Measurements from ENCODE around the gene PCDHGB5.
"Not testable (repeated sequence)": the region's sequence is repeated elsewhere in the genome, so short reads cannot be mapped to it uniquely, and the experiment has no call there.

PCDHGB5 gene

DNA sequence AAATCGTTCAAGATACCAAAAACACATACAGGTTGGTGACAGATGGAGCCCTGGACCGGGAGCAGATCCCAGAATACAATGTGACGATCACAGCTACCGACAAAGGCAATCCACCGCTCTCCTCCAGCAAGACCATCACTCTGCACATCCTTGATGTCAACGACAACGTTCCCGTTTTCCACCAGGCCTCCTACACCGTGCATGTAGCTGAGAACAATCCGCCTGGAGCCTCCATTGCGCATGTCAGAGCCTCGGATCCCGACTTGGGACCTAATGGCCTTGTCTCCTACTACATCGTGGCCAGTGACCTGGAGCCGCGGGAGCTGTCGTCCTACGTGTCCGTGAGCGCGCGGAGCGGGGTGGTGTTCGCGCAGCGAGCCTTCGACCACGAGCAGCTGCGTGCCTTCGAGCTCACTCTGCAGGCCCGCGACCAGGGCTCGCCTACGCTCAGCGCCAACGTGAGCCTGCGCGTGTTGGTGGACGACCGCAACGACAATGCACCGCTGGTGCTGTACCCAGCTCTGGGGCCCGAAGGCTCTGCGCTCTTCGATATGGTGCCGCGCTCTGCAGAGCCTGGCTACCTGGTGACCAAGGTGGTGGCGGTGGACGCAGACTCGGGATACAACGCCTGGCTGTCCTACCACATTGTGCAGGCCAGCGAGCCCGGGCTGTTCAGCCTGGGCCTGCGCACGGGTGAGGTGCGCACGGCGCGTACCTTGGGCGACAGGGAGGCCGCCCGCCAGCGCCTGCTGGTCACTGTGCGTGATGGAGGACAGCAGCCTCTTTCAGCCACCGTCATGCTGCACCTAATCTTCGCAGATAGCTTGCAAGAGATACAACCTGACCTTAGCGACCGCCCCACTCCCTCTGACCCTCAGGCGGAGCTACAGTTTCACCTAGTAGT is 25.9 kb upstream of the PCDHGB5 start:
- H3K4me3 ChIP-seq (replicated peaks; ENCODE audit: insufficient read depth, low read length): no peak overlapping the region
- TF ChIP-seq POLR2AphosphoS5 (IDR thresholded peaks at IDR 0.05; ENCODE audit: low read depth) (no peak), SPI1 (IDR thresholded peaks at IDR 0.05; ENCODE audit: borderline replicate concordance, low read depth) (no peak), GABPA (IDR thresholded peaks at IDR 0.05; ENCODE audit: low read depth) (no peak)
- TF ChIP-seq, protein P1, sequence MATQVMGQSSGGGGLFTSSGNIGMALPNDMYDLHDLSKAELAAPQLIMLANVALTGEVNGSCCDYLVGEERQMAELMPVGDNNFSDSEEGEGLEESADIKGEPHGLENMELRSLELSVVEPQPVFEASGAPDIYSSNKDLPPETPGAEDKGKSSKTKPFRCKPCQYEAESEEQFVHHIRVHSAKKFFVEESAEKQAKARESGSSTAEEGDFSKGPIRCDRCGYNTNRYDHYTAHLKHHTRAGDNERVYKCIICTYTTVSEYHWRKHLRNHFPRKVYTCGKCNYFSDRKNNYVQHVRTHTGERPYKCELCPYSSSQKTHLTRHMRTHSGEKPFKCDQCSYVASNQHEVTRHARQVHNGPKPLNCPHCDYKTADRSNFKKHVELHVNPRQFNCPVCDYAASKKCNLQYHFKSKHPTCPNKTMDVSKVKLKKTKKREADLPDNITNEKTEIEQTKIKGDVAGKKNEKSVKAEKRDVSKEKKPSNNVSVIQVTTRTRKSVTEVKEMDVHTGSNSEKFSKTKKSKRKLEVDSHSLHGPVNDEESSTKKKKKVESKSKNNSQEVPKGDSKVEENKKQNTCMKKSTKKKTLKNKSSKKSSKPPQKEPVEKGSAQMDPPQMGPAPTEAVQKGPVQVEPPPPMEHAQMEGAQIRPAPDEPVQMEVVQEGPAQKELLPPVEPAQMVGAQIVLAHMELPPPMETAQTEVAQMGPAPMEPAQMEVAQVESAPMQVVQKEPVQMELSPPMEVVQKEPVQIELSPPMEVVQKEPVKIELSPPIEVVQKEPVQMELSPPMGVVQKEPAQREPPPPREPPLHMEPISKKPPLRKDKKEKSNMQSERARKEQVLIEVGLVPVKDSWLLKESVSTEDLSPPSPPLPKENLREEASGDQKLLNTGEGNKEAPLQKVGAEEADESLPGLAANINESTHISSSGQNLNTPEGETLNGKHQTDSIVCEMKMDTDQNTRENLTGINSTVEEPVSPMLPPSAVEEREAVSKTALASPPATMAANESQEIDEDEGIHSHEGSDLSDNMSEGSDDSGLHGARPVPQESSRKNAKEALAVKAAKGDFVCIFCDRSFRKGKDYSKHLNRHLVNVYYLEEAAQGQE (IDR thresholded peaks at IDR 0.05; ENCODE audit: insufficient replicate concordance, low read depth): no peak
- TF ChIP-seq, protein P2, sequence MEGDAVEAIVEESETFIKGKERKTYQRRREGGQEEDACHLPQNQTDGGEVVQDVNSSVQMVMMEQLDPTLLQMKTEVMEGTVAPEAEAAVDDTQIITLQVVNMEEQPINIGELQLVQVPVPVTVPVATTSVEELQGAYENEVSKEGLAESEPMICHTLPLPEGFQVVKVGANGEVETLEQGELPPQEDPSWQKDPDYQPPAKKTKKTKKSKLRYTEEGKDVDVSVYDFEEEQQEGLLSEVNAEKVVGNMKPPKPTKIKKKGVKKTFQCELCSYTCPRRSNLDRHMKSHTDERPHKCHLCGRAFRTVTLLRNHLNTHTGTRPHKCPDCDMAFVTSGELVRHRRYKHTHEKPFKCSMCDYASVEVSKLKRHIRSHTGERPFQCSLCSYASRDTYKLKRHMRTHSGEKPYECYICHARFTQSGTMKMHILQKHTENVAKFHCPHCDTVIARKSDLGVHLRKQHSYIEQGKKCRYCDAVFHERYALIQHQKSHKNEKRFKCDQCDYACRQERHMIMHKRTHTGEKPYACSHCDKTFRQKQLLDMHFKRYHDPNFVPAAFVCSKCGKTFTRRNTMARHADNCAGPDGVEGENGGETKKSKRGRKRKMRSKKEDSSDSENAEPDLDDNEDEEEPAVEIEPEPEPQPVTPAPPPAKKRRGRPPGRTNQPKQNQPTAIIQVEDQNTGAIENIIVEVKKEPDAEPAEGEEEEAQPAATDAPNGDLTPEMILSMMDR (IDR thresholded peaks at IDR 0.05; ENCODE audit: insufficient read depth, low read length): no peak
- no peaks in the 10 kb centered on the region for H3K27me3 ChIP-seq (ENCODE audit: insufficient read depth, poor library complexity, severe bottlenecking)
- no peak overlapping the region for H3K27ac ChIP-seq (replicated peaks)
- no peak for DNase-seq (ENCODE audit: low read depth in 1 of 2, low spot score in 1 of 2)

DNA sequence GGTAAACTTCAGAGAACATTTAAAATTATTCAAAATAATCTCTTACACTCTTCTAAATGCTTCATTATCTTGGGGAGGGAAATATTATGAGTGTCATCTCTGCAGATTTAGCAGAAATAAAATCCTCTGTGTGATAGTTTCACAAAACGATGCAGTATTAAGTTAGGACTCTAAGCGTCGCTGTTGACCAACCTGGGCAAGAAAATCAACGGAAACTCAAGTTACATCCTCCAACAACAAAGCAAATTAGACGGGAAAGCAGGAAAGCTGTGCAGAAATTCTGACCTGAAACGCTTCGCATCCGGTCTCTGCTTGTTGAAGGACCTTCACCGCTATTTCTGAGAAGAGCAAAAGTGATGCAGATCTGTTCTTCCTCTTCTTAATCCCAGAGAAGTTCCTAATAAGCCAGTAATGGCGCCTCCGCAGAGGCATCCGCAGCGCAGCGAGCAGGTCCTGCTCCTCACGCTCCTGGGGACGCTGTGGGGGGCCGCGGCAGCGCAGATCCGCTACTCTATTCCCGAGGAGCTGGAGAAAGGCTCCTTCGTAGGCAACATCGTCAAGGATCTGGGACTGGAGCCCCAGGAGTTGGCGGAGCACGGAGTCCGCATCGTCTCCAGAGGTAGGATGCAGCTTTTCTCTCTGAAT is 24.0 kb upstream of the PCDHGB5 start, which contains the start of gene PCDHGA6:
Gene PCDHGA6, plus strand, starts transcription at position 219 of the 645 bp plus-strand sequence. Its CDS starts 193 bp downstream, at position 412.
- Histone ChIP-seq H3K4me3 (replicated peaks; ENCODE audit: insufficient read depth, low read length) (no peak within 1 kb of the TSS), H3K27me3 (ENCODE audit: insufficient read depth, poor library complexity, severe bottlenecking) (no peaks in the 10 kb centered on the region)

DNA sequence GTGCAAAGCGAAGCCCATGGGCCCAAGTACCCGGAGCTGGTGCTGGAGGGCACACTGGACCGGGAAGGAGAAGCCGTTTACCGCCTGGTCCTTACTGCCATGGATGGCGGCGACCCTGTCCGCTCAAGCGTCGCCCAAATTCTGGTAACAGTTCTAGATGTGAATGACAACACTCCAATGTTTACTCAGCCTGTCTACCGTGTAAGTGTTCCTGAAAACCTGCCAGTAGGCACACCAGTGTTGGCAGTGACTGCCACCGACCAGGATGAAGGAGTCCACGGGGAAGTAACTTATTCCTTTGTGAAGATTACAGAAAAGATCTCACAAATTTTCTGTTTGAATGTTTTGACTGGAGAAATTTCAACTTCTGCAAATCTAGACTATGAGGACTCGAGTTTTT is 23.1 kb upstream of the PCDHGB5 start:
- TF ChIP-seq, protein P2 (IDR thresholded peaks at IDR 0.05; ENCODE audit: insufficient read depth, low read length): no peak
- TF ChIP-seq POLR2AphosphoS5 (IDR thresholded peaks at IDR 0.05; ENCODE audit: low read depth) (no peak), GABPA (IDR thresholded peaks at IDR 0.05; ENCODE audit: low read depth) (no peak), SPI1 (IDR thresholded peaks at IDR 0.05; ENCODE audit: borderline replicate concordance, low read depth) (no peak)
- TF ChIP-seq, protein P1 (IDR thresholded peaks at IDR 0.05; ENCODE audit: insufficient replicate concordance, low read depth): no peak
- Histone ChIP-seq H3K4me3 (replicated peaks; ENCODE audit: insufficient read depth, low read length) (no peak overlapping the region), H3K27ac (replicated peaks) (no peak overlapping the region), H3K27me3 (ENCODE audit: insufficient read depth, poor library complexity, severe bottlenecking) (no peaks in the 10 kb centered on the region)
- no peak for DNase-seq (ENCODE audit: low read depth in 1 of 2, low spot score in 1 of 2)

More for the DNA sequence above, 24.0 kb upstream of the PCDHGB5 start, which contains the start of gene PCDHGA6:
- H3K27ac ChIP-seq (replicated peaks): no peak within 1 kb of the TSS
- no peak for DNase-seq (ENCODE audit: low read depth in 1 of 2, low spot score in 1 of 2)
- no peak for TF ChIP-seq SPI1 (IDR thresholded peaks at IDR 0.05; ENCODE audit: borderline replicate concordance, low read depth)
- TF ChIP-seq POLR2AphosphoS5 (IDR thresholded peaks at IDR 0.05; ENCODE audit: low read depth): no peak
- TF ChIP-seq, protein P1 (IDR thresholded peaks at IDR 0.05; ENCODE audit: insufficient replicate concordance, low read depth): no peak
- TF ChIP-seq GABPA (IDR thresholded peaks at IDR 0.05; ENCODE audit: low read depth): no peak

DNA sequence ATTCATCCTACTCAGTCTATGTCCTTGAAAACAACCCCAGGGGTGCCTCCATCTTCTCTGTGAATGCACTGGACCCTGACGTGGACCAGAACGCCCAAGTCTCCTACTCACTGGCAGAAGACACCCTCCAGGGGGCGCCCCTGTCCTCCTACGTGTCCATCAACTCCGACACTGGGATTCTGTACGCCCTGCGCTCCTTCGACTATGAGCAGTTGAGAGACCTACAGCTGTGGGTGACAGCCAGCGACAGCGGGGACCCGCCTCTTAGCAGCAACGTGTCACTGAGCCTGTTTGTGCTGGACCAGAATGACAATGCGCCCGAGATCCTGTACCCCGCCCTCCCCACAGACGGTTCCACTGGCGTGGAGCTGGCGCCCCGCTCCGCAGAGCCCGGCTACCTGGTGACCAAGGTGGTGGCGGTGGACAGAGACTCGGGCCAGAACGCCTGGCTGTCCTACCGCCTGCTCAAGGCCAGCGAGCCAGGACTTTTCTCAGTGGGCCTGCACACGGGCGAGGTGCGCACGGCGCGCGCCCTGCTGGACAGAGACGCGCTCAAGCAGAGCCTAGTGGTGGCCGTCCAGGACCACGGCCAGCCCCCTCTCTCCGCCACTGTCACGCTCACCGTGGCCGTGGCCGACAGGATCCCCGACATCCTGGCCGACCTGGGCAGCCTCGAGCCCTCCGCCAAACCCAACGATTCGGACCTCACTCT is 22.1 kb upstream of the PCDHGB5 start:
- not testable (repeated sequence) for H3K27me3 ChIP-seq (ENCODE audit: insufficient read depth, poor library complexity, severe bottlenecking); DNase-seq (ENCODE audit: low read depth in 1 of 2, low spot score in 1 of 2); H3K27ac ChIP-seq (replicated peaks); H3K4me3 ChIP-seq (replicated peaks; ENCODE audit: insufficient read depth, low read length)
